Mammary epithelial cell (primary cell): ENCODE measurements around the gene SLC25A21.

Experiments
- CTCF ChIP-seq, 2 donors: IDR thresholded peaks in 1 of 2; conservative IDR thresholded peaks in 1 of 2; 2 replicates each; pipeline ENCODE4 v1.5.1; 2011 to 2012; ENCODE audit warnings: inconsistent platforms in 2 of 2, low read length in 2 of 2, mild to moderate bottlenecking in 2 of 2, control low read depth in 1 of 2, low read depth in 1 of 2; ENCODE audit not compliant: insufficient read depth in 1 of 2; ENCODE audit errors: extremely low read depth in 1 of 2
- EZH2 ChIP-seq: IDR thresholded peaks from 2 replicates; pipeline ENCODE4 v1.6.1; 2012; ENCODE audit warnings: low read length, inconsistent platforms, borderline replicate concordance

GRCh38 chr14:37018571-37019240, 153.7 kb downstream of the SLC25A21 start:
- TF ChIP-seq CTCF (conservative IDR thresholded peaks at IDR 0.05 in 1 of 2, IDR thresholded peaks at IDR 0.05 in 1 of 2; ENCODE audit: extremely low read depth in 1 of 2, insufficient read depth in 1 of 2, low read depth in 1 of 2, low read length in 2 of 2) = no peak
- TF ChIP-seq EZH2 = no peak
